Keratinocyte (primary cell): ENCODE results near the gene ANKZF1. TPM values are rescaled to one million over a fixed set of nuclear protein-coding genes. Genes with fewer than 3 reads are reported as not detected.

Source experiments
- DNase-seq: peaks from one replicate; pipeline ENCODE4 v3.0.0-alpha.2; 2011; ENCODE audit warnings: low read depth, missing footprints, low spot score
- FAIRE-seq: peaks from 2 replicates; lab custom pipeline; 2011; peaks lifted over from hg19 to GRCh38; lab: Jason Lieb, UNC
- H2AFZ ChIP-seq: 2 replicates; pipeline ENCODE4 v1.6.0; 2012; ENCODE audit warnings: low read length, control low read depth, inconsistent platforms; ENCODE audit not compliant: control insufficient read depth
- H3K27ac ChIP-seq: 2 replicates; pipeline ENCODE4 v1.5.1; 2011; ENCODE audit warnings: low read length; ENCODE audit not compliant: control insufficient read depth, insufficient read depth
- H3K27me3 ChIP-seq: 3 replicates; pipeline ENCODE4 v1.6.0; 2011; ENCODE audit warnings: low read length; ENCODE audit not compliant: control insufficient read depth, insufficient read depth; ENCODE audit errors: extremely low read depth
- H3K36me3 ChIP-seq, 2 experiments: 2 replicates in 1 of 2; 3 replicates in 1 of 2; pipeline ENCODE4 v1.5.1; 2011; ENCODE audit warnings: low read length in 2 of 2, mild to moderate bottlenecking in 1 of 2; ENCODE audit not compliant: control insufficient read depth in 2 of 2, insufficient read depth in 2 of 2; ENCODE audit errors: extremely low read depth in 1 of 2
- H3K4me1 ChIP-seq: 3 replicates; pipeline ENCODE4 v1.5.1; 2011; ENCODE audit warnings: low read length; ENCODE audit not compliant: control insufficient read depth, insufficient read depth; ENCODE audit errors: extremely low read depth
- H3K4me2 ChIP-seq: 3 replicates; pipeline ENCODE4 v1.6.0; 2011; ENCODE audit warnings: low read depth, low read length; ENCODE audit not compliant: control insufficient read depth, insufficient read depth; ENCODE audit errors: extremely low read depth
- H3K4me3 ChIP-seq, 3 experiments: fragments of 200-600 bp in 1 of 3; sonication (generic) in 1 of 3; 2 replicates in 2 of 3; 3 replicates in 1 of 3; pipeline ENCODE4 v1.5.1; 2011 to 2016; ENCODE audit warnings: low read length in 3 of 3, mild to moderate bottlenecking in 3 of 3, control low read depth in 2 of 3, inconsistent platforms in 1 of 3, low read depth in 1 of 3, mixed read lengths in 1 of 3, mixed run types in 1 of 3, moderate library complexity in 1 of 3; ENCODE audit not compliant: control insufficient read depth in 2 of 3, insufficient read depth in 2 of 3; ENCODE audit errors: extremely low read depth in 1 of 3
- H3K79me2 ChIP-seq: 2 replicates; pipeline ENCODE4 v1.6.0; 2012; ENCODE audit warnings: low read length; ENCODE audit not compliant: control insufficient read depth, insufficient read depth
- H3K9ac ChIP-seq: 3 replicates; pipeline ENCODE4 v1.6.0; 2011; ENCODE audit warnings: low read length; ENCODE audit not compliant: control insufficient read depth, insufficient read depth; ENCODE audit errors: extremely low read depth
- H3K9me1 ChIP-seq: 3 replicates; pipeline ENCODE4 v1.6.0; 2011; ENCODE audit warnings: low read length; ENCODE audit not compliant: control insufficient read depth, insufficient read depth; ENCODE audit errors: extremely low read depth
- H3K9me3 ChIP-seq: 2 replicates; pipeline ENCODE4 v1.5.1; 2012; ENCODE audit warnings: low read depth, low read length; ENCODE audit not compliant: control insufficient read depth
- H4K20me1 ChIP-seq: 3 replicates; pipeline ENCODE4 v1.6.0; 2011; ENCODE audit warnings: low read length; ENCODE audit not compliant: control insufficient read depth, insufficient read depth; ENCODE audit errors: extremely low read depth
- EZH2 ChIP-seq: IDR thresholded peaks from one replicate; pipeline ENCODE4 v1.6.1; 2012; ENCODE audit warnings: inconsistent platforms, mild to moderate bottlenecking, low read length, moderate library complexity
- dilution Hi-C: fragments of 300-500 bp; cut with MboI; formaldehyde crosslinking; loops from one replicate; pipeline ENCODE4 v1.7.0; 2020; ENCODE audit warnings: low sequenced_read_pairs; ENCODE audit not compliant: extremely low pct_ligation_motif_present
- polyA plus RNA-seq, 5 experiments: library from polyadenylated mRNA; depleted of rRNA in 3 of 5; stranded (reverse) in 3 of 5; stranded (forward) in 1 of 5; unstranded in 1 of 5; fragments of >200 nt; gene quantifications; 1 replicate in 1 of 5; 2 replicates in 3 of 5; 3 replicates in 1 of 5; pipeline versions ENCODE4 v1.2.1 to v1.2.3, GENCODE V29; 2011 to 2012; ENCODE audit warnings: missing spikeins in 2 of 5, low read depth in 1 of 5, low replicate concordance in 1 of 5
- TF ChIP-seq, protein P1 (sequence below), 3 experiments: IDR thresholded peaks in 1 of 3; conservative IDR thresholded peaks in 1 of 3; optimal IDR thresholded peaks in 1 of 3; 2 replicates in 2 of 3; 3 replicates in 1 of 3; pipeline versions ENCODE3 to v1.5.1; 2011; ENCODE audit warnings: low read length in 3 of 3, mild to moderate bottlenecking in 3 of 3, moderate library complexity in 2 of 3, control low read depth in 1 of 3, inconsistent platforms in 1 of 3; ENCODE audit not compliant: insufficient read depth in 2 of 3; ENCODE audit errors: extremely low read depth in 1 of 3

Gene ANKZF1
- polyA plus RNA-seq, 1 donor (not counting 4 experiments of a cell fraction or from before 2014, with no cell fraction given), result 35.1 TPM

DNA sequence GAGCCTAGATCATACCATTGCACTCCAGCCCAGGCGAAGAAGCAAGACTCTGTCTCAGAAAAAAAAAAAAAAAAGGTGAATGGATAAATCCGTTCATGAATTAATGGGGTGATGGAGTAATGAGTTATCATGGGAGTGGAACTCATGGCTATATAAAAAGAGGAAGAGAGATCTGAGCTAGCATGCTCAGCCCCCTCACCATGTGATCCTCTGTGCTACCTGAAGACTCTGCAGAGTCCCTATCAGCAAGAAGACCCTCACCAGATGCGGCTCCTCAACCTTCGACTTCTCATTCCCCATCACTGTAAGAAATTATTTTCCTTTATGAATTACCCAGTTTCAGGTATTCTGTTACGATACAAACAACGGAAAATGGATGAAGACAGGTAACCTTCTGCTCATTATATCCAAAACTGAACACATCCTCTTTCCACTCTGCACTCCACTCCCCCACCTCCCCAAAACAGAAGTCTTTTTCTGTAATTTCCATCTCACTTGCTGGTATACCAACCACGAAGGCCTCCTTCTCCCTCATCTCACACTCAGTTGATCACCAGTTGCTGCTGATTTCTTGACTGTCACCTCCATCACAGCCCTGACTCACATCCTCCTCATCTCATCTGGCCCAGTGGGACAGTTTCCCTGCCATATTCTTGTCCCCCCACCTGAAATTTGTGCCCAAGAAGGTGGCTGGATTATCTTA is 42.7 kb upstream of the ANKZF1 start:
- no peak overlapping the region for H3K4me3 ChIP-seq
- no peaks in the 10 kb centered on the region for H3K4me1 ChIP-seq
- H3K9me1 ChIP-seq, result no peaks in the 10 kb centered on the region
- no peaks in the 10 kb centered on the region for H3K79me2 ChIP-seq
- H4K20me1 ChIP-seq, result no peaks in the 10 kb centered on the region
- FAIRE-seq (no peak), DNase-seq (no peak)
- H3K27ac ChIP-seq, result no peak overlapping the region
- no peak overlapping the region for H3K4me2 ChIP-seq
- no peak for TF ChIP-seq EZH2
- TF ChIP-seq, protein P1, sequence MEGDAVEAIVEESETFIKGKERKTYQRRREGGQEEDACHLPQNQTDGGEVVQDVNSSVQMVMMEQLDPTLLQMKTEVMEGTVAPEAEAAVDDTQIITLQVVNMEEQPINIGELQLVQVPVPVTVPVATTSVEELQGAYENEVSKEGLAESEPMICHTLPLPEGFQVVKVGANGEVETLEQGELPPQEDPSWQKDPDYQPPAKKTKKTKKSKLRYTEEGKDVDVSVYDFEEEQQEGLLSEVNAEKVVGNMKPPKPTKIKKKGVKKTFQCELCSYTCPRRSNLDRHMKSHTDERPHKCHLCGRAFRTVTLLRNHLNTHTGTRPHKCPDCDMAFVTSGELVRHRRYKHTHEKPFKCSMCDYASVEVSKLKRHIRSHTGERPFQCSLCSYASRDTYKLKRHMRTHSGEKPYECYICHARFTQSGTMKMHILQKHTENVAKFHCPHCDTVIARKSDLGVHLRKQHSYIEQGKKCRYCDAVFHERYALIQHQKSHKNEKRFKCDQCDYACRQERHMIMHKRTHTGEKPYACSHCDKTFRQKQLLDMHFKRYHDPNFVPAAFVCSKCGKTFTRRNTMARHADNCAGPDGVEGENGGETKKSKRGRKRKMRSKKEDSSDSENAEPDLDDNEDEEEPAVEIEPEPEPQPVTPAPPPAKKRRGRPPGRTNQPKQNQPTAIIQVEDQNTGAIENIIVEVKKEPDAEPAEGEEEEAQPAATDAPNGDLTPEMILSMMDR (optimal IDR thresholded peaks at IDR 0.05 in 1 of 3, IDR thresholded peaks at IDR 0.05 in 1 of 3, conservative IDR thresholded peaks at IDR 0.05 in 1 of 3; ENCODE audit: extremely low read depth in 1 of 3, insufficient read depth in 2 of 3, low read length in 3 of 3), result no peak
- H2AFZ ChIP-seq, result no peak overlapping the region
- H3K9ac ChIP-seq, result no peak overlapping the region
- H3K27me3 ChIP-seq, result no peaks in the 10 kb centered on the region
- H3K9me3 ChIP-seq, result no peaks in the 10 kb centered on the region
- dilution Hi-C loops, result no loop called here
- H3K36me3 ChIP-seq, result peaks cover 2 to 21% of the 10 kb centered on the region in 2 experiments

DNA sequence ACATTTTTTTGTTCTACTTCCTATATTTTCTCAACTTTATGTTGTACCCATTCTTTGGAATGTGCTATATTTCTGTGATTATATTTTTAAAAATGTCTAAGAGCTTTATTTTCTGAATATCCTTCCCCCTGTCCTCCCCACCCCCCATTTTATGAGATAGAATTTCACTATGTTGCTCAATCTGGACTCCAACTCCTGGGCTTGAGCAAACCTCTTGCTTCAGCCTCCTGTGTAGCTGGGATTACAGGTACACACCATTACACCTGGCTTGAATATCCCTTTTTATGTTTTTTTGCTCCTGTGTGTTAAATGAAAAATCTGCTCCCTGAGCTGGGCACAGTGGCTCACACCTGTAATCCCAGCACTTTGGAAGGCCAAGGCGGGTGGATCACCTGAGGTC is 32.2 kb upstream of the ANKZF1 start:
- dilution Hi-C loops, result no loop called here
- Histone ChIP-seq H3K9me3 (no peaks in the 10 kb centered on the region), H2AFZ (no peak overlapping the region), H3K4me2 (no peak overlapping the region), H3K9ac (no peak overlapping the region), H3K27ac (no peak overlapping the region), H3K4me1 (no peaks in the 10 kb centered on the region), H3K4me3 (no peak overlapping the region), H3K9me1 (no peaks in the 10 kb centered on the region), H3K27me3 (no peaks in the 10 kb centered on the region), H3K36me3 (no peaks in the 10 kb centered on the region), H3K79me2 (no peaks in the 10 kb centered on the region), H4K20me1 (no peaks in the 10 kb centered on the region)
- DNase-seq (no peak), FAIRE-seq (no peak)
- TF ChIP-seq EZH2, result no peak
- TF ChIP-seq, protein P1 (optimal IDR thresholded peaks at IDR 0.05 in 1 of 3, IDR thresholded peaks at IDR 0.05 in 1 of 3, conservative IDR thresholded peaks at IDR 0.05 in 1 of 3; ENCODE audit: extremely low read depth in 1 of 3, insufficient read depth in 2 of 3, low read length in 3 of 3), result no peak
